ENCODE results near the gene KAT5. TPM values are rescaled to one million over a fixed set of nuclear protein-coding genes. Genes with fewer than 3 reads are reported as not detected.

The KAT5 gene
- total and polyA plus RNA-seq, 10 of the 15 experiments (the other 5 are each of a cell fraction or from before 2014, with no cell fraction given) = 3.4 to 66.1 (median 46.3) TPM

GRCh38 chr11:65718531-65718930 is 6.5 kb downstream of the KAT5 start:
- Histone ChIP-seq H2AFZ (ENCODE audit: control insufficient read depth, low read depth, low read length) (no peak overlapping the region), H4K20me1 (ENCODE audit: control insufficient read depth, insufficient read depth) (no peaks in the 10 kb centered on the region; the same call in 1 of the 2 replicates), H3K9me3 (replicated peaks; ENCODE audit: control insufficient read depth, insufficient read depth, low read length) (no peaks in the 10 kb centered on the region), H3K36me3 (ENCODE audit: control insufficient read depth in 2 of 2, insufficient read depth in 2 of 2, low read length in 1 of 2) (peaks cover 28 to 34% of the 10 kb centered on the region in 2 experiments; a peak in 3 of 4 replicates), H3K9ac (ENCODE audit: control insufficient read depth, insufficient read depth, low read length) (no peak overlapping the region), H3K4me2 (ENCODE audit: control insufficient read depth, insufficient read depth) (peak overlapping the region; percentile 75), H3K27me3 (replicated peaks in 1 of 2; ENCODE audit: control insufficient read depth in 2 of 2, insufficient read depth in 2 of 2, low read length in 1 of 2) (no peaks in the 10 kb centered on the region), H3K4me1 (ENCODE audit: control insufficient read depth, insufficient read depth, low read length) (peaks cover 12% of the 10 kb centered on the region), H3K27ac (ENCODE audit: control insufficient read depth, insufficient read depth) (no peak overlapping the region), H3K79me2 (ENCODE audit: control insufficient read depth, insufficient read depth, low read length) (peaks cover 17% of the 10 kb centered on the region), H3K4me3 (peak overlapping the region; percentile 94; the same call in 1 of the 2 replicates)
- FAIRE-seq = no peak
- no TSS peak for BruUV-seq (replicated peaks)
- CTCF ChIA-PET = interaction anchor here (1.6 to 2.6 kb wide), 2 partner anchors 7 to 132 kb away, joined by 3 to 17 read pairs; partner anchors contain the start of gene KAT5
- in situ Hi-C loops (cut with MboI) (no loop called here), intact Hi-C loops (cut with micrococcal nuclease; ENCODE audit: unreplicated experiment) (loop anchor here (10.0 kb wide), 1 partner anchor 844 kb away; the partner anchor contains the start of gene EHD1)
- ATAC-seq = no peak
- no peak for TF ChIP-seq IRF4 (IDR thresholded peaks at IDR 0.05; ENCODE audit: low read depth, low read length)
- TF ChIP-seq RAD51 (IDR thresholded peaks at IDR 0.05) = no peak
- no peak for TF ChIP-seq SRF (IDR thresholded peaks at IDR 0.05; ENCODE audit: low read depth in 2 of 2, low read length in 2 of 2)
- no peak for TF ChIP-seq POLR2AphosphoS5 (IDR thresholded peaks at IDR 0.05; ENCODE audit: low read length)
- RAD21 ChIA-PET (ENCODE audit: unreplicated experiment) = interaction anchor here (2.4 kb wide), 1 partner anchor 99 kb away, joined by 10 read pairs; no protein-coding TSS in a partner anchor
- 100% methylated on average over 4 of the region's 4 CpGs for WGBS (ENCODE audit: insufficient coverage, insufficient replicate concordance, low lambda C conversion rate, missing lambda C conversion rate)
- SMC1A ChIA-PET (ENCODE audit: uncharacterized antibody, unreplicated experiment) = no interaction called here
- DNase-seq (ENCODE audit: low read depth, low spot score) = no peak
- POLR2A ChIA-PET = interaction anchor here (0.9 to 1.1 kb wide), 2 partner anchors 64 to 95 kb away, joined by 3 to 4 read pairs; no protein-coding TSS in a partner anchor

- Histone ChIP-seq H3K79me2 (ENCODE audit: control insufficient read depth, insufficient read depth, low read length) (peaks cover 17% of the 10 kb centered on the region), H3K9me3 (replicated peaks; ENCODE audit: control insufficient read depth, insufficient read depth, low read length) (no peaks in the 10 kb centered on the region), H3K36me3 (ENCODE audit: control insufficient read depth in 2 of 2, insufficient read depth in 2 of 2, low read length in 1 of 2) (peaks cover 27 to 34% of the 10 kb centered on the region in 2 experiments; a peak in 3 of 4 replicates), H3K4me1 (ENCODE audit: control insufficient read depth, insufficient read depth, low read length) (peaks cover 12% of the 10 kb centered on the region), H2AFZ (ENCODE audit: control insufficient read depth, low read depth, low read length) (no peak overlapping the region), H3K27ac (ENCODE audit: control insufficient read depth, insufficient read depth) (no peak overlapping the region; the same call in 1 of the 2 replicates), H3K4me2 (ENCODE audit: control insufficient read depth, insufficient read depth) (peak overlapping the region; percentile 75), H4K20me1 (ENCODE audit: control insufficient read depth, insufficient read depth) (no peaks in the 10 kb centered on the region; the same call in 1 of the 2 replicates), H3K9ac (ENCODE audit: control insufficient read depth, insufficient read depth, low read length) (peak overlapping the region; percentile 87; the same call in 1 of the 2 replicates), H3K27me3 (replicated peaks in 1 of 2; ENCODE audit: control insufficient read depth in 2 of 2, insufficient read depth in 2 of 2, low read length in 1 of 2) (no peaks in the 10 kb centered on the region), H3K4me3 (peak overlapping the region; percentile 94)
- RAD21 ChIA-PET (ENCODE audit: unreplicated experiment) = interaction anchor here (0.8 to 2.4 kb wide), 3 partner anchors 13 to 99 kb away, joined by 3 to 10 read pairs (median 4); no protein-coding TSS in a partner anchor
- intact Hi-C loops (cut with micrococcal nuclease; ENCODE audit: unreplicated experiment) = loop anchor here (10.0 kb wide), 1 partner anchor 844 kb away; the partner anchor contains the start of gene EHD1
- POLR2A ChIA-PET = interaction anchor here (0.5 to 2.1 kb wide), 5 partner anchors 64 to 646 kb away, joined by 3 to 6 read pairs (median 3); partner anchors contain the start of gene MAP3K11
- SMC1A ChIA-PET (ENCODE audit: uncharacterized antibody, unreplicated experiment) = interaction anchor here (1.1 to 1.5 kb wide), 3 partner anchors 13 to 269 kb away, joined by 3 to 4 read pairs (median 4); no protein-coding TSS in a partner anchor
- CTCF ChIA-PET = interaction anchor here (0.9 to 2.6 kb wide), 7 partner anchors 7 to 326 kb away, joined by 3 to 17 read pairs (median 6); partner anchors contain the start of gene KAT5
- DNase-seq (ENCODE audit: low read depth, low spot score) (no peak), ATAC-seq (no peak), FAIRE-seq (no peak)
- no TSS peak for BruUV-seq (replicated peaks)
- 84% methylated on average over 10 of the region's 10 CpGs for WGBS (ENCODE audit: insufficient coverage, insufficient replicate concordance, low lambda C conversion rate, missing lambda C conversion rate)
- in situ Hi-C loops (cut with MboI) = no loop called here
- TF ChIP-seq E2F4 (IDR thresholded peaks at IDR 0.05; ENCODE audit: low read depth, low read length) (no peak), FOXK2 (IDR thresholded peaks at IDR 0.05) (no peak), MYB (IDR thresholded peaks at IDR 0.05; ENCODE audit: borderline replicate concordance, low read depth, low read length) (no peak), HSF1 (IDR thresholded peaks at IDR 0.05; ENCODE audit: low read depth, low read length) (no peak), CEBPB (IDR thresholded peaks at IDR 0.05; ENCODE audit: borderline replicate concordance in 1 of 2, low read depth in 2 of 2, low read length in 2 of 2) (no peak)
These were observed 7.0 kb downstream of the KAT5 start for GRCh38 chr11:65718964-65719492.

Measured in GM12878 (cell line).